Neural progenitor cell (in vitro differentiated cells): ENCODE measurements around the gene SLC41A3. TPM values are rescaled to one million over a fixed set of nuclear protein-coding genes. Genes with fewer than 3 reads are reported as not detected.

Source experiments
- DNase-seq: peaks from one replicate; pipeline ENCODE4 v3.0.0-alpha.2; 2016; ENCODE audit warnings: low spot score
- H2AFZ ChIP-seq: fragments of 200-600 bp; sonication (generic); replicated peaks from 2 replicates; pipeline ENCODE4 v1.6.1; 2016; ENCODE audit warnings: antibody characterized with exemption
- H3F3A ChIP-seq: fragments of 200-600 bp; sonication (generic); 2 replicates; pipeline ENCODE4 v1.6.1; 2016; ENCODE audit warnings: antibody characterized with exemption, low read depth
- H3K27ac ChIP-seq: fragments of 200-600 bp; sonication (generic); 2 replicates; pipeline ENCODE4 v1.5.1; 2016; ENCODE audit warnings: mild to moderate bottlenecking
- H3K27me3 ChIP-seq: fragments of 200-600 bp; sonication (generic); 2 replicates; pipeline ENCODE4 v1.6.1; 2016; ENCODE audit warnings: mild to moderate bottlenecking, moderate library complexity
- H3K36me3 ChIP-seq: fragments of 200-600 bp; sonication (generic); 2 replicates; pipeline ENCODE4 v1.5.1; 2016
- H3K4me1 ChIP-seq: fragments of 200-600 bp; sonication (generic); 2 replicates; pipeline ENCODE4 v1.6.1; 2016; ENCODE audit warnings: mixed run types
- H3K4me2 ChIP-seq: fragments of 200-600 bp; sonication (generic); 2 replicates; pipeline ENCODE4 v1.6.1; 2016
- H3K4me3 ChIP-seq: fragments of 200-600 bp; sonication (generic); 2 replicates; pipeline ENCODE4 v1.5.1; 2016
- H3K79me2 ChIP-seq: fragments of 200-600 bp; sonication (generic); 2 replicates; pipeline ENCODE4 v1.6.1; 2016; ENCODE audit warnings: low read depth
- H3K9ac ChIP-seq: fragments of 200-600 bp; sonication (generic); 2 replicates; pipeline ENCODE4 v1.6.1; 2016
- H3K9me3 ChIP-seq: fragments of 200-600 bp; sonication (generic); 2 replicates; pipeline ENCODE4 v1.5.1; 2016; ENCODE audit warnings: low read depth
- H4K20me1 ChIP-seq: fragments of 200-600 bp; sonication (generic); 2 replicates; pipeline ENCODE4 v1.6.1; 2016; ENCODE audit warnings: low read depth
- H3K27ac Mint-ChIP-seq: 3 replicates; pipeline ENCODE4 v1.8.0; 2021; ENCODE audit warnings: mixed read lengths
- H3K27me3 Mint-ChIP-seq: 2 replicates; pipeline ENCODE4 v1.8.0; 2022; ENCODE audit warnings: low read depth, mild to moderate bottlenecking, inconsistent platforms, moderate library complexity, mixed read lengths; ENCODE audit not compliant: insufficient read depth
- H3K36me3 Mint-ChIP-seq: 3 replicates; pipeline ENCODE4 v1.8.0; 2021; ENCODE audit warnings: mixed read lengths
- H3K4me1 Mint-ChIP-seq: 3 replicates; pipeline ENCODE4 v1.8.0; 2021; ENCODE audit warnings: mixed read lengths
- H3K4me3 Mint-ChIP-seq: 3 replicates; pipeline ENCODE4 v1.8.0; 2021; ENCODE audit warnings: mild to moderate bottlenecking, moderate library complexity, mixed read lengths
- H3K9me3 Mint-ChIP-seq: 3 replicates; pipeline ENCODE4 v1.8.0; 2020; ENCODE audit warnings: mixed read lengths
- CTCF ChIP-seq: fragments of 200-600 bp; sonication (generic); IDR thresholded peaks from 2 replicates; pipeline ENCODE4 v1.5.1; 2017; ENCODE audit warnings: antibody characterized with exemption, mild to moderate bottlenecking
- EZH2 ChIP-seq: fragments of 200-600 bp; sonication (generic); IDR thresholded peaks from 2 replicates; pipeline ENCODE4 v1.6.1; 2017; ENCODE audit warnings: antibody characterized with exemption, mild to moderate bottlenecking, moderate library complexity
- EZH2phosphoT487 ChIP-seq: fragments of 200-600 bp; sonication (generic); IDR thresholded peaks from 2 replicates; pipeline ENCODE4 v1.6.1; 2017; ENCODE audit warnings: antibody characterized with exemption
- total RNA-seq: library from RNA; depleted of rRNA; stranded (reverse); fragments of >200 nt; gene quantifications from 2 replicates; pipeline ENCODE4 v1.2.3, GENCODE V29; 2015; ENCODE audit warnings: low replicate concordance

SLC41A3 gene
- total RNA-seq, 1 donor from 2014 or later = 24.9 TPM

DNA sequence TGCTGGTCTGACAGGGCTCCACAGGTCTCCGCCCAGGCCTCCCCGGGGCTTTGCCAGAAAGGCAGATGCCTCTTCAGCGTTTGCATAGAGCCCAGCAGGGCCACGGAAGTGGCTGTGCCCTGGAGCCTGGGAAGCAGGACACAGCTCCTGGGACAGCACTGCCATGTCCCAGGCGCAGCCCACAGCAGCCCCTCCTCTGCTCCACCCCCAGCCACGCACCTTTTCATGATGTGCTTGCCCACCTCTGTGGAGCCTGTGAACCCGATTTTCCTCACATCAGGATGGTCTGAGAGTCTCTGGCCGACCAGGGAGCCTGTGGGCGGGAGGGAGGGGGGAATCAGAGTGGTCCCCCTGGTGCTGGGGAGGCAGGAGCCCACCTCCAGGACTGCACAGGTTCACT lies 33.9 kb upstream of the SLC41A3 start:
- H3K9me3 ChIP-seq = no peaks in the 10 kb centered on the region
- H3K4me3 Mint-ChIP-seq = no peak overlapping the region
- no peaks in the 10 kb centered on the region for H3K79me2 ChIP-seq
- no peak overlapping the region for H3K4me3 ChIP-seq
- peaks cover 6% of the 10 kb centered on the region for H3K27me3 Mint-ChIP-seq
- H3K4me2 ChIP-seq = no peak overlapping the region
- H3K4me1 Mint-ChIP-seq = no peaks in the 10 kb centered on the region
- DNase-seq = no peak
- no peak overlapping the region for H2AFZ ChIP-seq
- H4K20me1 ChIP-seq = no peaks in the 10 kb centered on the region
- H3K36me3 ChIP-seq = no peaks in the 10 kb centered on the region
- no peaks in the 10 kb centered on the region for H3K4me1 ChIP-seq
- no peaks in the 10 kb centered on the region for H3K9me3 Mint-ChIP-seq
- H3K27me3 ChIP-seq = no peaks in the 10 kb centered on the region
- no peak overlapping the region for H3K9ac ChIP-seq
- no peak for TF ChIP-seq CTCF
- no peak for TF ChIP-seq EZH2phosphoT487
- no peak for TF ChIP-seq EZH2
- H3K27ac Mint-ChIP-seq = no peak overlapping the region
- H3K27ac ChIP-seq = no peak overlapping the region
- no peaks in the 10 kb centered on the region for H3F3A ChIP-seq
- H3K36me3 Mint-ChIP-seq = no peaks in the 10 kb centered on the region

- H3K9me3 ChIP-seq = no peaks in the 10 kb centered on the region
- H3K4me1 Mint-ChIP-seq = no peaks in the 10 kb centered on the region
- no peaks in the 10 kb centered on the region for H3F3A ChIP-seq
- no peak overlapping the region for H3K9ac ChIP-seq
- H2AFZ ChIP-seq = no peak overlapping the region
- H3K36me3 Mint-ChIP-seq = no peaks in the 10 kb centered on the region
- H3K27ac ChIP-seq = no peak overlapping the region
- no peaks in the 10 kb centered on the region for H3K4me1 ChIP-seq
- H3K27ac Mint-ChIP-seq = no peak overlapping the region
- no peaks in the 10 kb centered on the region for H3K79me2 ChIP-seq
- H3K4me3 ChIP-seq = no peak overlapping the region
- no peak overlapping the region for H3K4me2 ChIP-seq
- no peaks in the 10 kb centered on the region for H3K27me3 ChIP-seq
- no peak overlapping the region for H3K4me3 Mint-ChIP-seq
- TF ChIP-seq EZH2 (no peak), CTCF (no peak), EZH2phosphoT487 (no peak)
- no peaks in the 10 kb centered on the region for H4K20me1 ChIP-seq
- H3K27me3 Mint-ChIP-seq = peaks cover 6% of the 10 kb centered on the region
- no peaks in the 10 kb centered on the region for H3K9me3 Mint-ChIP-seq
- H3K36me3 ChIP-seq = no peaks in the 10 kb centered on the region
- DNase-seq = no peak
Observed at GRCh38 chr3:126117212-126117611, 33.3 kb upstream of the SLC41A3 start.

- Mint-ChIP-seq H3K4me3 (no peak overlapping the region), H3K4me1 (no peaks in the 10 kb centered on the region), H3K27ac (no peak overlapping the region), H3K36me3 (no peaks in the 10 kb centered on the region), H3K9me3 (no peaks in the 10 kb centered on the region), H3K27me3 (peaks cover 6% of the 10 kb centered on the region)
- Histone ChIP-seq H3F3A (no peaks in the 10 kb centered on the region), H2AFZ (no peak overlapping the region), H3K9me3 (no peaks in the 10 kb centered on the region), H3K4me2 (no peak overlapping the region), H3K27me3 (no peaks in the 10 kb centered on the region), H3K79me2 (no peaks in the 10 kb centered on the region), H3K9ac (no peak overlapping the region), H3K4me1 (no peaks in the 10 kb centered on the region), H3K4me3 (no peak overlapping the region), H3K36me3 (no peaks in the 10 kb centered on the region), H3K27ac (no peak overlapping the region), H4K20me1 (no peaks in the 10 kb centered on the region)
- DNase-seq = no peak
- TF ChIP-seq EZH2 (no peak), EZH2phosphoT487 (no peak), CTCF (no peak)
Observed at GRCh38 chr3:126116526-126116925, 32.6 kb upstream of the SLC41A3 start.
